Fibroblast of upper back skin (primary cell): ENCODE data around the gene C6.
"Not testable (repeated sequence)": the region's sequence is repeated elsewhere in the genome, so short reads cannot be mapped to it uniquely, and the experiment has no call there.

Source experiments
- DNase-seq: peaks from one replicate; pipeline ENCODE4 v3.0.0-alpha.2; 2013

C6 gene

DNA sequence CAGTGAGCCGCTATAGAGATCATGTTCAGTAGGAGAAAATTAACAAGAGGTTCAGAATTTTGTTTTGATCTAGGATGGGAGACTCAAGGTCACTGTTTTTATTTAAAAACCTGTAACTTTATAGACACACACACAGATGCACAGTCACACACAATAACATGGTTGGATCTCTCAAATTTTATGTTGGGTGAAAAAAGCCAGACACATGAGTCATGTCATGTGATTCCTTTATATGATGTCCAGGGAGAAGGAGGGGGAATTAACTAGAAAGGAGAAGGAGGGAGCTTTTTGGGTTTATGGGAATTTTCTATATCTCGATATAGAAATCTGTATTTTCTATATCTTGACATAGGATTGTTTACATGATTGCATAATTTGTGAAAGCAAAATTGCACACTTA, 17.1 kb downstream of the C6 start:
- DNase-seq: no peak

DNA sequence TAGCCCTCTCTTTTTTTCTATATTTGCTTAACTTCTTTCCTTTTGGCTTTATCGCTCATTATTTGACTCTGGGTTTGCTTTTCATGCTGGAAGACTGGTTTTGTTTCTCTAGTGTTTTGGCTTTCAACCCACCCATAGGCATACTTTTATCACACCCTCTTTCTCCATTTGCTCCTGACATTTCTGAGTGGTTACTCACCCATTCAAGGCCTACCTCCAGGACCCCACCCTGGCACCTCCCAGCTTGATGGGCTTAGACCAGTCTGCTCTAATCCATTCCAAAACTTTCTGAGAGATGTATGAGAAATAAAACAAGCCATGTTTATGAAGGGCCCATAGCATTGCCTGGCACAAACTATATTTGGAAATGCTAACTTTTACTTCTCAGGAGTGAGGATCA, 18.1 kb downstream of the C6 start:
- DNase-seq: no peak

DNA sequence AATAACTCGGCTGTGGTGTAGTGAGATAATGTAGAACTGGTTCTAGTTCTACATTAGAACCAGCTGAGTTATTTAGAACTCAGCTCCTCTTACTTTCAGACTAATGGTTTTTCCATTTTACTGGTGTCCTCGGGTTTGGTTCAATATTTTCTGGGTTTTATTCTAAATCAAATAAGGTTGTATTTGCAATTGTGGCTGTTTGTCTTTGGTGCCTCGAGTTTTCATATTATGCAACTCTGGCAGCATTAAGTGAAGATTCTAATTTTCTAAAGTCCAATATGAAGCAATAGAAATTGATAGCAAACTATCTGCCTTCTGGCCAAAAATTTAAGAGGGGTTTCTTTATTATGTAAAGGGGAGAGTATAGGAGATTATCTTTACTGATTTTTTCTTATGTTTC, 19.0 kb downstream of the C6 start:
- DNase-seq: no peak

DNA sequence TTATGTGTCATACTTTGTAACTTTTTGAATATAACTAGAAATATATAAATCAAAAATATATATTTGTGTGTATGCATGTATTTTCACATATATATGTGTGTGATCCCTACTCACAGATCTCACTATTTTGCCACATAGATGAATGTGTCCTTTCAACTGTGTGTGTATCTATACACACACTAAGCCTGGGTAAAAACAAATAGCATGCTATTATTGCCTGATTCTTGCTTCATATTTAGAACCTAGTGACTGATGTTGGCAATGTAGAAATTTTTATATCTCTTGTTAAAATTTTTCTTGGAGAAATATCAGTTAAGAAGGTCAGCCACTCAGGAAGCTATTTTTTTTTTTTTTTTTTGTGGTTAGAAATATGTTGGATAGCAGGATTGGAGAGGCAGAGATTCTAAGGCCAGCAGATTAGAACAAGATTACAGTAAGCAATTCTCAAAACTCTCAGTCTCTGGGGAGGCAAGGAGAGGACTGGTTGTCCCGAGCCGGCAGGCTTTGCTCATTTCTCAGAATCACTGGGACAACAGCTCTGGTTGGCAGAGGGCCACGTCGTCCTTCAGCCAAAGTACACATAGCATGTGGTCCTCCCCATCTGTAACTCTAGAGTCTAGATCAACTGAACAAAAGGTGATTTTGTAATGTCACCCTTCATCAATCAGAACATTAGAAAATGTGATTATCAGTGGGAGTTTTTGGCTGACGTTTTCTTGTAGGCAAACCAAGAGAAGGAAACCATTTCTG, 19.7 kb downstream of the C6 start:
- DNase-seq: peak; percentile 28

DNA sequence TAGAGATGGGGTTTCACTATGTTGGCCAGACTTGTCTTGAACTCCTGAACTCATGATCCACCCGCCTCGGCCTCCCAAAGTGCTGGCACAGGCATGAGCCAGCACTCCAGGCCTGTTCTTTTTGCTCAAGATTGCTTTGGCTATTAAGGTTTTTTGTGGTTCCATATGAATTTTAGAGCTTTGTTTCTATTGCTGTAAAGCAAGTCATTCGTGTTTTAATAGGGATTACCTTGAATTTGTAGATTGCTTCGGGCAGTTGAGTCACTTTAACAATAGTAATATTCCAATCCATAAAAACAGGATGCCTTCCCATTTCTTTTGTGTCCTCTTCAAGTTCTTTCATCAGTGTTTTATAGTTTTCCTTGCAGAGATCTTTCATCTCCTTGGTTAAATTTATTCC, 22.1 kb downstream of the C6 start:
- no peak for DNase-seq

DNA sequence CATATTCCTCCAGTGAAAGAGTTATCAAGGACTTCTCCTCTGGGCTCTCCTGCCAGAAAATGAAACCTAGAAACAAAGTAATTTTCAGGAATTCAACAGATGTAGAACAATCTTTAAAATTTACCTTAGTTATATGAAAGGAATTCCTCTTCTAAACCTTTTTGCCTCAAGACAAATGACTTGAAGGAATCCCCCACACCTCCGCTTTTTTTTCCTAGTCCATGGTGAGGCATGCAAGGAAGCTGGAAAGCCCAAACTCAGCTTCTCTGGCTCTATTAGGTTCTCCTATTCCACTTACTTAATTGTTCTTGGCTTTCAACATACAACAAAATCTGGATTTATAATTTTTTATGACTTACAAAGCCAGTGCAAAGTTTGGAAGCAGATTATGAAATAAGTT, 27.2 kb downstream of the C6 start:
- DNase-seq: no peak

DNA sequence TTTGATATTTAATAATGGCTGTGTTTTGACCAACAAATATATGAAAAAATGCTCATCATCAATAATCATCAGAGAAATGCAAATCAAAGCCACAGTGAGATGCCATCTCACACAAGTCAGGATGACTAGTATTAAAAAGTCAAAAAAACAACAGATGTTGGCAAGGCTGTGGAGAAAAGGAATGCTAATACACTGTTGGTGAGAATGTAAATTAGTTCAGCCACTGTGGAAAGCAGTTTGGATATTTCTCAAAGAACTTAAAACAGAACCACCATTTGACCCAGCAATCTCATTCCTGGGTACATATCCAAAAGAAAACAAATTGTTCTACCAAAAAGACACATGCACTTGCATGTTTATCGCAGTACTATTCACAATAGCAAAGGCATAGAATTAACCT, 30.0 kb downstream of the C6 start:
- DNase-seq: not testable (repeated sequence)

DNA sequence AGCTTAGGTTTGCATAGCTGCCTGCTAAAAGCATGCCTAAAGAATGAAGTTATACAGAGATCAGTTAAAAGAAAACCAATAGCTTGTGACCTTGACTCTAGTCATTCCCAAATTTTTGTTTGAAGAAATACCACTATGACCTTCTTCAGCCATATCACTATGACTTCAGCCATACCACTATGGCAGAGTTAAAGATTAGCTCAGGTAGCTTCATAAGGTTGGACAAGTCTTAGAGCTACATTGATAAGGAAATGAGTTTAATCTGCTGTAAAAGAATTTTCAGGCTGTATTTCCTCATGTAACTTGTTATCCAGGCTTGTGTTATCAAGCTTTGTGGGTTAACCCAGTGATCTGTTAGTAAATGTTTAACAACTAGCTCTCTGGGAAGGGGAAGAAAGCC, 30.7 kb downstream of the C6 start:
- DNase-seq: no peak

DNA sequence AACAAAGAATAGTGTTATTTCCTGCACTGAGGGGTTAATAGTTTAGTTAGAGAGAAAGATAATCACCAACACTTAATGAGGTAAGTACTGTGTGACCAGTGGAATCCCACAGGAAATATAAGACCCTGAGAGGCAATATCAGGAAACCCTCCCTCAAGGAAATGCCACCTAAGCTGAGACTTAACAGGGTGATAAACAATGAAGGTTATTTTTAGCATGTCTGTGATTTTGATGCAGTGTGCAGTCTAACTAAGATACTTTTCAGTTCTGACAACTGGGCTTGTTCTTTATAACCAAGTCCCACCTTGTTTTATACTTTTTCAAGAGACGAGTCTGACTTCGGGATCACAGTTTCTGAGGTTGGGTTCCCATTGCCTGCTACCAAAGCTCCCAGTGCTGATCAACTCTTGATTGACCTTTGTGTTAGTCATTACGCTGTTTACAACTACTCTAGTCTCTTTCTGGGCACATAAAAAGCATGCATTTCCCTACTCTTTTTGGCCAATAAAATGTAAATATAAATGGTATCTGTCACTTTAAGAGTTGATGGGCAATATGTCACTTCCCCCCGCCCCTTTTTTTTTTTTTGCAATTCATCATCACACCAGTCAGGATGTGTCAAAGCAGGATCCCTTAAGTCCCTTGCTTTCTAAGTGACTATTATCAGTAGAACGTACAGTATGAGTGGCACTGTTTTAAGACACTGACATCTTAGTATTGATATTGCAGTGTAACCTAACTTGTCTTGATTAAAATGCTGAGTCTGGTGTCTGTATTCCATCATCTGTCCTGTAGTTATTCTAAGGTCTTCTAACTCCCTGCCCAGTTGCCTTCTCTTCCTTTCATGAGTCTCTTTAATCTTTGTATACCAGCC, 31.4 kb downstream of the C6 start:
- DNase-seq: no peak

DNA sequence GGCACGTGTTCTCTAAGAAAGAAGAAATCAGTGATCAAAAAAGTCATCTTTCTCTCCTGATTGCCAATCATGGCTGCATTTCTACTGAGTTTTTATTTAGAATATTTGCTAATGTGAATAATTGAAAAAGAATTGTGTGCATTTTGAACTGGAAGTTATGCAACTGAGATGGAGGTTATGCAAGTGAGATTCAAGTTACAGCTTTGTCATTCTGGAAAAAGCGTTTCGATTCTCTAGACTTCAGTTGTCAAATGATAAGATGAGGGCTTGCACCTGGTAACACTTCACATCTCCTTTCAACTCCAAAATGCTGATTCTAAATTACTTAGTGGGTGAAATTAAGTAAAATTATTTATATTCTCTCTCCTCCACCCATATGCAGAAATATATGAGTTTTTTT, 36.4 kb downstream of the C6 start:
- DNase-seq: no peak

DNA sequence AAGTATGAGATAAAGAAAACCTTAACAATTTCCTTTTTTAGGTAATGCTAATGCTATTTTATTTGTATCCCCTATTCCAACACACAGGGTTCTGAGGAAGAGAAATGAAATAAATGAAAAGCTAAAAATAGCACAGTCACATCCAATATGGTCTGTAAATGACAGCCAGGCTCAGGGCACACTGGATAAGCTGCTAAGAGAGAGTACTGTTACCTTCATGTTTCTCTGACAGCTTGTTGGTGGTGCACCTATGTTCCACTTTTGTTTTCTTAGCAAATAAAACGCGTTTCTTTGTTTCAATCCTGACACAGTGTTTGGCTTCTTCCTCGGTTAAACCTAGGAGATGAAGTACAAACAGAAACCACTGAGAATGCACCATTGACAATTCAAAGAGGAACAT, 41.3 kb downstream of the C6 start:
- DNase-seq: no peak

DNA sequence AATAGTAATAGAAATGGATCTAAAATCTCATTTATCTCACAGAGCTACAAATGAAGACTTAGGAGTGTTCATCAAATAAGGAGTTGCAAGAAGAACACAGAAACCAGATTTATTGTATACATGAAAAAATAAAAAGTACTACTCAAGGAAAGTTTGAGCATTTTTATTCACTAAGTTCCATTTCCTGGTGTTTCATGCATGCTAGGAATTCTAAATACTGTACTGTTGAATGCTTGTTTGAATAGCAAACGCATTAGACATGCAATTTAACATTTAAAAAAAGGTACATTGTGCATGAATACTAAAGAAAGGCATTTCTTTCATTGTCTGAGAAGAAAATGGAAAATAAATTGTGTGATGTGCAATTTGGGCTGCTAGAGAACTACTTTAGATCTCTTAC, 52.1 kb downstream of the C6 start:
- DNase-seq: peak; percentile 12

DNA sequence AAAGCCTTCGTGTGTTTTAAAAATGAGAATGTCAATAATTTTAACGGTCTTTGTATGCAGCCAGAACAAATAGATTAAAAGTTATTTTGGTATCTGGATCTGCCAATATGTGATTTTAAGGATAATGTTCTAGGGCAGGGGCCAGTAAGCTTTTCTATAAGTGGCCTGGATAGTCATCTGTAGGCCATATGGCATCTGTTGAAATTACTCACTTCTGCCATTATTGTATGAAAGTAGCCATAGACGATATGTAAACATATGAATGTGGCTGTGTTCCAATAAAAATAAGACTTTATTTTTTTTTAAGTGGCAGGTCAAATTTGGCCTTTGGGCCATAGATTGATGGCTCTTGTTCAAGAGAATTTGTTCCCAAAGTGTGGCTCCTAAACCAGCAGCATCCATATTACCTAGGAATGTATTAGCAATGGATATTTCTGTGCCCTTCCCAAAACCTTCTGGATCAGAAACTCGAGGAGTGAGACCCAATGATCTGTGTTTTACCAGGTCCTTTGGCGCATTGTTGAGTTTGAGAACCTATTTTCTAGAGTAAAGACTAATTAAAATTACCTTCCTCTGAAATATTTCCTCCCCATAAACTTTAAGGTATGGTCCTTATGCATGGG, 55.9 kb downstream of the C6 start:
- DNase-seq: no peak

DNA sequence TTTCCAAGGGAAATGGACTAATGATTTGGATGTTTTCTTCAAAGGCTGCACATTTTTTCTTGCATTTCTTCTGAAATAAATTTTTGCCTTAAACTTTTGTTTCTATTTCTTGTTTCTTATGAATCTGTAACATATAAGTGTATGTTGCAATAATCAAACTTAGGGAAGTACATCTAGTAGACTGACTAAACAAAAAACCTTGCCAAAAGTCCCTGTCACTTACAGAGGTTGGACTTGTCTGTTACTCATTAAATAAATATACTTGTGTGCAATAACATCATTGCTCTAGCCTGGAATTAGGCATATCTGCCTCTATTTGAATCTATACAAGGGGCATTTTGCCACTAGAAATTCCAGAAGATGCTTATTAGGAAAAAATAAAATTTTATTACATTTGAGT, 56.6 kb downstream of the C6 start:
- DNase-seq: no peak

DNA sequence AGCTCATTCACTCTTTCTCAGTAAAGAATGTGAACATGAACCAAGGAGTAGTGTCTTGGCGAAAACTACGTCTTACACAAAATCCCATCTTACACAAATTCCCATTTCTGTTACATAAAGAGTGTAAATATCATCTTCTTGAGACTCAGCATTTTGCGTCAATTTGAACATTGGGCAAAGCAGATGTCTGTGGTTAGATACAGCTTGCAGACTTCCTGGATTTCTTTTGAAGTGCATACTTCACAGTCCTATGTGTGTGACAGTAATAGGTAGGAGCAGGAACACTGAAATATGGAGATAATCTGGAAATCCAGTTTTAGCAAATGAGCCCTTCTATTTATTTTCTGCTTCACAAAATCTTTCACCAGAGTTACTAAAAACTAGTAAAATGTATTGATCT, 58.8 kb downstream of the C6 start:
- no peak for DNase-seq

DNA sequence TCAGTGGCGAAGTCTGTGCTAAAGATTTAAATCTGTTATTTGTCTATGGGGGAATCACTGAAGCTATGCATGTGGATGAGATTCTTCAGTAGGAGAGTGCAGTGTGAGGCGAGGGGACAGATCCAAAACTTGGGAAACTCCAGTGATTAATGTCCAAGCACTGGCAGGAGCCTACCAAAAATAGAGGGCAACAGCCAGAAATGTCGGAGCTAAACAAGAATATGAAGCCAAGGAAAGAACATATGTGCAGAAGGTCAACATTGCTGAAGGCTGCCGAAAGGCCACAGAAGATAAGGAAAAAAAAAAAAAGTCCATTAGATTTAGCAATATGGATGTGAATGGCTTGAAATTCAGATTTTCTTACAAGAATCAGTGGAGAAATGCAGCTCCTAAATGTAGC, 61.8 kb downstream of the C6 start:
- DNase-seq: no peak

DNA sequence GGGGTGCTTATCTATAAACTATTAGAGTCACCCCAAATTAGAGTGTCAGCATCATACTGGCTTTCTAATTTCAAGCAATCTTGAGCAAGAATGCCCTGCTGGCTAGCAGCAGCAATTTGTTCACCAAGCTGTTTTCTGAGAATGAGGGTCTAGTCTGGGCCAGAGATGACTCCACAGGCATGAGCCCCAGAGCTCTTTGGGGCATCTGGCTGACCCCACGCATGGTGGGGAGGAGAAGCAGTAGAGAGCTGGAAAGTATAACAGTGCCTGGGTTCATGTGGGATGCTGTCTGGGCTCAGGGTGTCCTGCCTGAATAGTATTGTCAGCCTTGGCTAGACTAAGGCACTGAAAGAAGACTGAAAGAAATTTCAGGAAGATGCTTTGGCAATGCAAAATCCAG, 64.9 kb downstream of the C6 start:
- no peak for DNase-seq

DNA sequence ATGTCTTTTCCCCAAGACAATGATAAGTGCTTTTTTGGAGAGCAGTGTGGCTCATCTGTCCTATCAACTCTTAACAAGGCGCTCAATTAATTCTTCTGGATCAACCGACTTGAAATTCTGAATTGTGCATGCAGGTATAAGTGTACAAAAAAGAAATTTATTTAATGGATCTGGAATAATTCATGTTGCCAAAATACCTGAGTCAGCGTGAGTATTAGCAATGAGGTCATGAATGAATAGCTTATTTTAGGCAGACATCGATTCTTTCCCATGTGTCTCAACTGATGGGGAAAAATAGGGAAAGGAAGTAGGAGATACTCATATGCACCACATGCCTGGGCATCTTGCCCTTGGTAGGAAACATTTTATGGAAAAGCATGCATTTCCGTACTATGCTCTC, 68.0 kb downstream of the C6 start:
- no peak for DNase-seq

DNA sequence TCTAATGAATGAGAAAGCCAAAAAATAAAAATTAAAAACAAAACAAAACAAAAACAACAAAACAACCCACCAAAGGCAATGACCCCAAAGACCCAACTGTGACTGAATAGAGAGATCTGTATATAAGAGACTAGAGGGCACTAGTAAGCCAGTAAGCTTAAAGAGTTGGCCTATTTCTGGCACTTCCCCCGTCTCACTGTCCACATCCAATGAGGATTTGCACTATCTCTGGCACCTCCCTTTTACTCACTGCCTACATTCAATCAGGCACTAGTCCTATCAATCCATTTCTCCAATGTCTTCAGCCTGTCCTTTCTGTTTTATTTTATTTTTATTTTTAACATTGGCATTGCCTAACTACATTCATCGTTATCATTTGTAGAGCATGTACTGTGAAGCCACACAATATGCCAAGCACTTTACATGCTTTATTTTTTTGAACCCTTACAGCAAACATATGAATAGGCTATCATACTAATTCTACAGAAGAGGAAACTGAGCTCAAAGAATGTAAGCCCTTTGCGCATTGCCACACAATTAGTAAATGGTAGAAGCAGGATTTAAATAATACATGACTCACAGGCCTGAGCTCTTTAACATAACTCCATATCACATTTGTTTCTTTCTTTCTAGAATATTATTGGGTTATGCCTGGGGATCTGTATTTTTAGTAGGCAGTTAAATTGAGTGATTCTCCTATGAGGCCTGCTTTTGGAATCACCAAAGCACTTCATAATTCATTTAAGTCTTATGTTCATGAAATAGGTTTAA, 70.0 kb downstream of the C6 start:
- no peak for DNase-seq

DNA sequence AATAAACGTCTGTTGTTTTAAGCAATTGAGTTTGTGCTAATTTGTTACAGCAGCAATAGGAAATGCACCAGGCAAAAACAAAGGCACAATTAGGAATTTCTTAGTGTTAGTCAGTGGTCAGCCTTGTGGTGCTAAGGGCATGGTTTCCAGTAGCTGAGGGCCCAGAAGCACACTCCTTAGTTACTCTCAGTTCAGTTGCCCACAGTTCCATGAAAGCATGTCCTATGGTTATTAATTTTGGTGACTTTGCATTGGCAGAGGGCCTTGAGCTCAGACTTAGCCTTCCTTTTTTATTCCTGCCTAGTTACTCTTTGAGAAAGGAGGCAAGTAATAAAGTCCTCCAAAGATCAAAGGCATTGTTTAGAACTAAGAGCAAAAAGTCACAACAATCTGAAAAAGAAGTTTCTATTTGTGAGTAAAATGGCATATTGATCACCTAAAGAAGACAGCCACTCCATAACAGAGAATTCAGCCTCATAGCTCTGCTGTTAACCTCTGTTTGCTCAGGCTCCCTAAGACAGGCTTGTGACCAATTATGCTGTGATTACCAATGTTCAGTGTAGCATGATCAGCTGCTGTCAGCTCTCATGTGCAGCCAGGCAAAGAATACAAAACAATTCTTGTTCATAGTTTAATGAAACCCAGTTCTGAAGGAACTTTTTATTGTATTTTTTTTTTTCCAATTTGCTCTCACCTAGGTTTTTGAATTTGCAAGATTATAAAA, 85.2 kb downstream of the C6 start:
- no peak for DNase-seq

DNA sequence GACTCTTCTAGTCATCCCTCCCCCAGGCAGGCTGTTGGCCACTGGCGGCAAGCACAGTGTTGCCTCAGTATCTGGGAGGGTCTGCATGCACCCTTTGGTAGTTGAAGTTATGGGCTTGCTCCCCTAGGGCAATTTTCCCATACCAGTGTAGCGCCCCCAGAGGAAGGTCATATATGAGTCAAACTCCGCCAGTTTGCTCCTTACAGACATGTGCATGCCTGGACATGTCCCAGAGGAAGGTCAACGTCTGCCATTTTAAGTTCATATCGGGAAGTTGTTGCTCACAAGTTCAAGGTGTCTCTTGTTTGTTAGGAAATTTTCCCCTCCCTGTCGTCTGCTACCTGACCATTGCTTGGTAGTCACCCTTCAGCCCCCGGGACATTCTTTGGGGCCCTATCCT, 90.9 kb downstream of the C6 start:
- no peak for DNase-seq

DNA sequence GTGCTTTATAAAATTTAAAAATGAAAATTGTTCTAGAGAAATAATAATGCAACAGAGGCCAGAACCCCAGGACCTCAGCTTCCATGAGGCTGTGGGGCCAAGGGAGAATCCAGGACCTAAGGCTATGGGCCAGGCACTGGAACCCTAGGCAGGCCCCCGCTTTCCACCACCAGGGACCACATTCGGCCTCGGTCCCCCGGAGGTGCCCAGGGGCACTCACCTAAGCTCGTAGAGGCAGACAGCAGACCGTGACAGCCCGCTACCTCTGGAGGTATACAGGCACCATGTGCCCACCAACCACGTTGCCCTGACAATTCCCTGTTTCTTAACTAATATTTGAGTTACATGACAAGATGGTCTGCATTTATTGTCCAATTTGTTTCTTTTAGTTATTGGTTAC, 92.7 kb downstream of the C6 start:
- no peak for DNase-seq

DNA sequence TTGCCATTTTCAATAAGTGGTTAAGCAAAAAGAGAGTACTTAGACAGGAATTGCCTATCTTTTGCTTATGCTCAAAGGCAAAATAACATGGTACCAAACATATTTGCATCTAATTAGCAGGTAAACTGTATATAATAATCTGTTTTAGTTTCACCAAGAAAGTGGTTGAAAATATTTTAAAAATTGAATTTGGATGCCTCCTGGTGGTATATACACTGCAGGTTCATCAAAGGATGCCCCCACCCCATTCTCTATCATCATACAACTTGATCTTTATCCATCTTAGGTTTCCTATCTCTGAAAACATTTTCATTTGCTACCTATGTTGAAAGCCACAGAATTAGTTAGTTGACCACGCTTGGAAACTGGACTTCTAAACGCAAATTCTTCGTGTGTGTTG, 95.2 kb downstream of the C6 start:
- DNase-seq: no peak
